ENCODE measurements around the gene ROPN1L.

DNA sequence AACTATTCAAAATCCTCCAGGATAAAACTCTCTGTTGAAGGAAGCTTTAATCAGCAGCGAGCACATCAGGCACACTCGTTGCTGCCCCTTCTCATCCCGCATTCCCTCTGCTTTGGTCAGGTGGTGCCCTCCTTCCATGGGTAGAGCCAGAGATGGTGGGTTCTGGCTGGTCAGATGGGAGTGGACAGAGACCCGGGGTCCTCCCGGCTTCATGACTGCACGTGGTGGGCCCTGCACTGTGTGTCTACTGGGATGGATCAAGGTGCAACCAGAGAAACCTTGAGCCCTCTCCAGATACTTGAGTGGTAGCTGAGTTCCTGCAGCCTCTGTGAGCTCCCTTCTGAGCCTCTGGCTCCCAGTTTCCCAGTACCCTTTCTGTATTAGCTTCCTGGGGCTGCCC lies 36.3 kb downstream of the ROPN1L start:
- TF ChIP-seq, protein P1, sequence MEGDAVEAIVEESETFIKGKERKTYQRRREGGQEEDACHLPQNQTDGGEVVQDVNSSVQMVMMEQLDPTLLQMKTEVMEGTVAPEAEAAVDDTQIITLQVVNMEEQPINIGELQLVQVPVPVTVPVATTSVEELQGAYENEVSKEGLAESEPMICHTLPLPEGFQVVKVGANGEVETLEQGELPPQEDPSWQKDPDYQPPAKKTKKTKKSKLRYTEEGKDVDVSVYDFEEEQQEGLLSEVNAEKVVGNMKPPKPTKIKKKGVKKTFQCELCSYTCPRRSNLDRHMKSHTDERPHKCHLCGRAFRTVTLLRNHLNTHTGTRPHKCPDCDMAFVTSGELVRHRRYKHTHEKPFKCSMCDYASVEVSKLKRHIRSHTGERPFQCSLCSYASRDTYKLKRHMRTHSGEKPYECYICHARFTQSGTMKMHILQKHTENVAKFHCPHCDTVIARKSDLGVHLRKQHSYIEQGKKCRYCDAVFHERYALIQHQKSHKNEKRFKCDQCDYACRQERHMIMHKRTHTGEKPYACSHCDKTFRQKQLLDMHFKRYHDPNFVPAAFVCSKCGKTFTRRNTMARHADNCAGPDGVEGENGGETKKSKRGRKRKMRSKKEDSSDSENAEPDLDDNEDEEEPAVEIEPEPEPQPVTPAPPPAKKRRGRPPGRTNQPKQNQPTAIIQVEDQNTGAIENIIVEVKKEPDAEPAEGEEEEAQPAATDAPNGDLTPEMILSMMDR (IDR thresholded peaks at IDR 0.05), result no peak
- no peak for TF ChIP-seq POLR2A (IDR thresholded peaks at IDR 0.05)
